HL-60/S4 treated with retinoic acid at 250 ng/mL for 4 days and 3 days (cell line): ENCODE results near the gene PTGER2.

Experiments used
- in situ Hi-C: fragments of 300-500 bp; cut with MboI; formaldehyde crosslinking; loops from 2 replicates; pipeline ENCODE4 v1.7.0; 2022; ENCODE audit warnings: low sequenced_read_pairs

PTGER2 gene, protein sequence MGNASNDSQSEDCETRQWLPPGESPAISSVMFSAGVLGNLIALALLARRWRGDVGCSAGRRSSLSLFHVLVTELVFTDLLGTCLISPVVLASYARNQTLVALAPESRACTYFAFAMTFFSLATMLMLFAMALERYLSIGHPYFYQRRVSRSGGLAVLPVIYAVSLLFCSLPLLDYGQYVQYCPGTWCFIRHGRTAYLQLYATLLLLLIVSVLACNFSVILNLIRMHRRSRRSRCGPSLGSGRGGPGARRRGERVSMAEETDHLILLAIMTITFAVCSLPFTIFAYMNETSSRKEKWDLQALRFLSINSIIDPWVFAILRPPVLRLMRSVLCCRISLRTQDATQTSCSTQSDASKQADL

DNA sequence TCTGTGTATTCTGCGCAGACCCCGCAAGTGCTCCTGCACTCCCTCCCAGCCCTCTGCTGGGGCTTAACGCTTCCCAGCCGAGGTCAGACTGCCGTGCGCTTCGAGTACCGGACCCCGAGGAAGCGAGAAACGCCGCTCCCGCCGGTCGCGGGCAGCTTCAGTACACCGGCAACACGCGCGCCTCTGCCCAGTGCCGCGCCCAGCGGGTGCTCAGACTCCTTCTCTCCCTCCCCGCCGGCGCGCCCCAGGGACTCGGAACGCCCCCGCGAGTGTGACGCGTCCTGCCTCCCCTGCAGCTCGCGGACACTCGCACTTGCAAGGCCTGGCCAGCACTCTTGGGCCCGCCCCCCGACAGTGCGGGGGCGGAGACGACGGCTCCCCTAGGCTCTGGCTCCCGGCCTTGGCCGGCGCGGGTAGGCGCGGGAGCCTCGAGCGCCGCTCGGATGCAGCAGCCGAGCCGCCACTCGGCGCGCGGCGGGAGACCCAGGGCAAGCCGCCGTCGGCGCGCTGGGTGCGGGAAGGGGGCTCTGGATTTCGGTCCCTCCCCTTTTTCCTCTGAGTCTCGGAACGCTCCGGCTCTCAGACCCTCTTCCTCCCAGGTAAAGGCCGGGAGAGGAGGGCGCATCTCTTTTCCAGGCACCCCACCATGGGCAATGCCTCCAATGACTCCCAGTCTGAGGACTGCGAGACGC is at the start of gene PTGER2:
PTGER2 (plus strand) TSS at position 410 of the 692 bp plus-strand sequence; CDS start at position 647, 237 bp downstream.
- in situ Hi-C loops: no loop called here

DNA sequence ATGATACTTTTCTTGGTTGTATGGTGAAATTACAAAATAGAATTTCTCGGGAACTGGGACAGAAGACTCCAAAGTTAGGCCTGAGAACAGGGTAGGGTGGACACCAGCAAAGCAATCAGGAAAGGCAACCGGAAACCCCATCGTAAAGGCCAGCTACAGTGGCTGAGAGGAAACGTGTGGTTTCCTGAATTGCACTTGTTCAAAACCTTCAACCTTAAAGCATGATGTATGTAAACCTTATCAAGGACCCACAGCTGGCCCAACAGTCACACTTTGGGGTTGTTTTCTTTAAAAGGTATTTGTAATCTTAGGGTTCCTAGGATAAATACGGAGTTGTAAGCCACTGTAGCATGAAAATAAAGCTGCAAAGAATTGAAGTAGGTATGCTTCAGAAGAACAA is 48.9 kb upstream of the PTGER2 start:
- in situ Hi-C loops: no loop called here

DNA sequence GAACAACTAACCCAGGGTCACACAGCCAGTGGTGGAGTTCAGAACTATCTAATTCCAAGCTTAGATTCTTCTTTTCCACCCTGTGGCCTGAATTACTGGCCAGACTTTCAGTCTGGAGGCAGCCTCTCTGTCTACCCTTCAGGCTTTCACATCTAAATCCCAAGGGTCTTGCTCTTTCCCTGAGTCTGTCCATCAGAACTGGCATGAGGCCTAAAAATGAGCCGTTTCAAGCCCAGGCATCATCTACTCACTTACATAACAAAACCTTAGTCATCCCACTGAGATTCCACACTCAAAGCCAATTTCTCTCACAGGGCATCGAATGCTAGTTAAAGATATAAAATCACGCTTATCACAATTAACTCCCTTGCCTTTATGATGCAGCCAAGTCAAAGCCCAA is 47.9 kb upstream of the PTGER2 start:
- in situ Hi-C loops: no loop called here

DNA sequence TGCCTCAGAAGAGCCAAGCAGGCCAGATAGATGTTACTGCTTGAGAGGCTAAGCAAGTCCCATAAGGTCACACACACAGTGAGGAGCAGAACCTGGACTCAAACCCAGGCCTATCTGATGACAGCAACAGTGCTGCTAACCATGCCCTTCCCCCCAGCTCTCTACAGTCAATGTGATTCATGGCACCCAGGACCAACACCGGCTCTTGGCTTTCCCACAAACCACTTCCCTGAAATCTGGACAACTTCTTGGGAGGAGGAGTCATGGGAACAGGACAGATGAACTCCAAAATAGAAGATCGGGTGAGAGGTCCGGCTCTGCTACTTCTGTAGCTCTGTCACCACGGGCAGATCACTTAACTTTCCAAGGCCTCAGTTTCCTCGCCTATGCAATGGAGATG is 47.3 kb upstream of the PTGER2 start:
- in situ Hi-C loops: no loop called here

DNA sequence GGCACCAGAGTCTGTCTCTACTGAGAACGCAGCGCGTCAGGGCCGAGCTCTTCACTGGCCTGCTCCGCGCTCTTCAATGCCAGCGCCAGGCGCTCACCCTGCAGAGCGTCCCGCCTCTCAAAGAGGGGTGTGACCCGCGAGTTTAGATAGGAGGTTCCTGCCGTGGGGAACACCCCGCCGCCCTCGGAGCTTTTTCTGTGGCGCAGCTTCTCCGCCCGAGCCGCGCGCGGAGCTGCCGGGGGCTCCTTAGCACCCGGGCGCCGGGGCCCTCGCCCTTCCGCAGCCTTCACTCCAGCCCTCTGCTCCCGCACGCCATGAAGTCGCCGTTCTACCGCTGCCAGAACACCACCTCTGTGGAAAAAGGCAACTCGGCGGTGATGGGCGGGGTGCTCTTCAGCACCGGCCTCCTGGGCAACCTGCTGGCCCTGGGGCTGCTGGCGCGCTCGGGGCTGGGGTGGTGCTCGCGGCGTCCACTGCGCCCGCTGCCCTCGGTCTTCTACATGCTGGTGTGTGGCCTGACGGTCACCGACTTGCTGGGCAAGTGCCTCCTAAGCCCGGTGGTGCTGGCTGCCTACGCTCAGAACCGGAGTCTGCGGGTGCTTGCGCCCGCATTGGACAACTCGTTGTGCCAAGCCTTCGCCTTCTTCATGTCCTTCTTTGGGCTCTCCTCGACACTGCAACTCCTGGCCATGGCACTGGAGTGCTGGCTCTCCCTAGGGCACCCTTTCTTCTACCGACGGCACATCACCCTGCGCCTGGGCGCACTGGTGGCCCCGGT is 46.4 kb upstream of the PTGER2 start, which contains the start of gene PTGDR:
PTGDR (plus strand) TSS at position 198 of the 778 bp plus-strand sequence; CDS start at position 315, 117 bp downstream.
- in situ Hi-C loops: no loop called here

DNA sequence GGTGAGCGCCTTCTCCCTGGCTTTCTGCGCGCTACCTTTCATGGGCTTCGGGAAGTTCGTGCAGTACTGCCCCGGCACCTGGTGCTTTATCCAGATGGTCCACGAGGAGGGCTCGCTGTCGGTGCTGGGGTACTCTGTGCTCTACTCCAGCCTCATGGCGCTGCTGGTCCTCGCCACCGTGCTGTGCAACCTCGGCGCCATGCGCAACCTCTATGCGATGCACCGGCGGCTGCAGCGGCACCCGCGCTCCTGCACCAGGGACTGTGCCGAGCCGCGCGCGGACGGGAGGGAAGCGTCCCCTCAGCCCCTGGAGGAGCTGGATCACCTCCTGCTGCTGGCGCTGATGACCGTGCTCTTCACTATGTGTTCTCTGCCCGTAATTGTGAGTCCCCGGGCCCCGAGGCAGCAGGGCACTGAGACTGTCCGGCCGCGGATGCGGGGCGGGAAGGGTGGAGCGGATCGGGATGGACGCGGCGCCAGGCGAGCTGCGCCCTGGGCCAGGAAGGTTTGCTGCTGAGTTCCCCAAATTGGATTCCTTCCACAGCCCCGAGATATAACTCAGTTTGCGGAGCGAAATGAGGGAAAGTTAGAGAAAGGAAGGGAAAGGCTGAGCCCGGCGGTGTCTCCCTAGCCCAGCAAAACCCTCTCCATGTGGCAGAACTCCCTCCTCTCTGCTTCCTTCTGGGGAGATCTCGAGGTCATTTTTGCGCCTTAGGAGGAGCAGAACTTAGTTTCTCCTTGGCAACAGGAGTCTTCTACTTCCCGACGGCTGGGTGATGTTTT is 45.6 kb upstream of the PTGER2 start:
- in situ Hi-C loops: no loop called here

DNA sequence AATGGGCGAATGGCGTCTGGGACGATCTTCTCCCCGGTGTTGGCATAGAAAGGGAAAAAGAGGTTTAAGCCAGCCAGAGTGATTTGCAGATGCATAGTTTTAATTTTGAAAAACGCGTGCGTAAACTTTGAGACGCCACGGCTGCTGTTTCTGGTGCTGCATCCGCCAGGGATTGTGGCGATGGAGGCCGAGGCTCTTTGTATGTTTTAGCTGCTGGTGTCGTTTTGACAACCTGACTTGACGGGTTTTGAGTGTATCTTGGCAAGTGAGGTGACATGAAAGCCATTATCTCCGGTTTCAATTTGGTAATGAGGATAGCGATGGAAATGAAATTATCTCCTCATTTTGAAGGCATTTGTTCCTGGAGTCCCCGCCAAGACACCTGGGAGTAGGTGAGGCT is 45.0 kb upstream of the PTGER2 start:
- in situ Hi-C loops: no loop called here

DNA sequence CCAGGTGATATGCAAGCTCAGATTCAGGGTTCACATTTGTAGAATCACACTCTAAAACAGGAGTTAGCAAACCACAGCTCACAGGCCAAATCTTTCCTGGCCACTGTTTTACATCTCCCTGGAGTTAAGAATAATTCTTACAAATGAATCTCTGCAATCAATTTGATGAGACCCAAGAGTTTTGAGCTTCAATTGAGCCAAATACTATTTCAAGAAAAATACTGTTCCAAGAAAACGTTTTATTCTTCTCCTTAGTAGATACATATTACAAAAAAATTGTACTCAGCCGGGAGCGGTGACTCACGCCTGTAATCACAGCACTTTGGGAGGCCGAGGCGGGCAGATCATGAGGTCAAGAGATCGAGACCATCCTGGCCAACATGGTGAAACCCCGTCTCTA is 44.1 kb upstream of the PTGER2 start:
- in situ Hi-C loops: no loop called here

DNA sequence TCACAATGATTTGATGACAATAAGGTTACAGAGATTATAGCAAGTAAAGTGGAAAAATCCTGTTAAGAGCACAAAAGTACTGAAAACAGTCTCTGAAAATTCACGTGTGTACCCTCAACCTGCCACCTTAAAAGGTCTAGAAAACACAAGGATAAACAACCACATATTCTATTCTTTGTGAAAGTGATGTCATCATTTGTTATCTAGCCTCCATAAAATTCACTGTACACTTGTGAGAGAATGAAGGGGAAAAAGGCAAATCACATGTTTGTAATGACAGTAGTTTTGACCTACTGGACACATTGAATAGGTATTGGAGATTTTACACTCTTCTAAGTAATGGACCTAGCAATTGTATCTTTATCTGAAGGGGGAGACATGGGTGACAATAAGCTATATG is 42.6 kb upstream of the PTGER2 start:
- in situ Hi-C loops: no loop called here

DNA sequence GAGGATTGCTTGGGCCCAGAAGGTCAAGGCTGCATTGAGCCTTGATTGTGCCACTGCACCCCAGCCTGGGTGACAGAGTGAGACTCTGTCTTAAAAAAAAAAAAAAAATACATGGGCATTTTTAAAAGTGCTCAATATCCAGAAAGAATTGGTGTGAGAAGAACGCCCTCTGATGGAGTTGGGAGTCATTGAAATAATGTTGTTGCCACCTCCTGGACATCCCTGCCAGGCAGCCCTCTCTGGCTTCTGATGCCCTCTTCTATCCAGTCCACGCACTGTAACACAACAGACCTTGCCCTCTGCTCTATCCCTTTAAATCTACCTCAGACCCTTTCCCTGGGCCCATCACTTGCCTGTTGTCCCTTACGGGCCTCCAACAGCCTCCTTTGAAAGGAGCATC is 41.7 kb upstream of the PTGER2 start:
- in situ Hi-C loops: no loop called here

DNA sequence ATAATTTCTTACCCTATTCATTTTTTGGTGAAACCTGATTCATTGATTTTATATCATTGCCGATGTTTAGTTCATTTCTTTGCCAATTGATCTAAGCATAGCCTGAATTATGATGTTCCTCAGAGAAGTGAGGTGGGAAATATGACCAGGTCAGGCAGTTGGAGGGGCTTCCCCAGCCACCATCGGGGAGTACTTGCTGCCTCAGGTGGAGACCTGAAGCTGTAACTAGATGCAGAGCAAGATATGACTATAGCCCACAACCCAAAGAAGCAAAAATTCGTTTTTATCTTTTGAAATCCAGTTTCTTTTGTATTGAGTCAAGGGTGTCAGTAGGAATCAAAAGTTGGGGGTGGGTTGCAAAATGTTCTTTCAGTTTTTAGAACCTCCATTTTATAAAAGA is 38.7 kb upstream of the PTGER2 start:
- in situ Hi-C loops: no loop called here

DNA sequence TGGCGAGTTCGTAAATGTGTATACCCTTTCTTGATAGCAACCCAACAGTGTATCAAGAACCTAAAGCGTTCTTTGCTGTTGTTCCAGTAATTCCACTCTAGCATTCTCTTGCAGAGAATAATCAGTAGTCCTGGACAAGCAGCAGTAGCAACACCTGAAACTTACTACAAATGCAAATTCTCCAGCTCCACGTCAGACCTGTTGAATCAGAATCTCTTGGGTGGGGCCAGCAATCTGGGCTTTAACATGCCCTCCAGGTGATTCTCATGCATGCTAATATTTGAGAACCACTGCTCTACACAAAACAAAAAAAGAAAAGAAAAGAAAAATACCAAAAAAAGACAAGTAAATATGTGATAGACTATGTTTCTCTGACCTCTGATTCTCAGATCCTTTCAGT is 36.6 kb upstream of the PTGER2 start:
- in situ Hi-C loops: no loop called here

DNA sequence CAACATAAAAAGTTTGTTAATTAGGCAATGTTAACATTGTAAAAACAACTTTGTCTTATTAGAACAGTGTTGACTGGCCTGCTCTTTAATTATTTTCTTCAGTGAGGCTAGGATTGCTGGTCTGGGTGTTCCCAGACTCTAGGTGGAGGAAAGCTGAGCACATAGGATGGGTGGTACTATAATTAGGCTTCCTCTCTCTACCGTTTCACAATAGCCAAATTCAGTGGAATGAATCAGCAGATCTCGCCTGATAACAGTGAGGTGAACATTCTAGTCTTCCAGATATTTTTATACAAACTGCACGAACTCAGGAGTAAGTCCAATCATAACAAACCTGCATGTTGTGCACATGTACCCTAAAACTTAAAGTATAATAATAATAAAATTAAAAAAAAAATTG is 34.7 kb upstream of the PTGER2 start:
- in situ Hi-C loops: no loop called here

DNA sequence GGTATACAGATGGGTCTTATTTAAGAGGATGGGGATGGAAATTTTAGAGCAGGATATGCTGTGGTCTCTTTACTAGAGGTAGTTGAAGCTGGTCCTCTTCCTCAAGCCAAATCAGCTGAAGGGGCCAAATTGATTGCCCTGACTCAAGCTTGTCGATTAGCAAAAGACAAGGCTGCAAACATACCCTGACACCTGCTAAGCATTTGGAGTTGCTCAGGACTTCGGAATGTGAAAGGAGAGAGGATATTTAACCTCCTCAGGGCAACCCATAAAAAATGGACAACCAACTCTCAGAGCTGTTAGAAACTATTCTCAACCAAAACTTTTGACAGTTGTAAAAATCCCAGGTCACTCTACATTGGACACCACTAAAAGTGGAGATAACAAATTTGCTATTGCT is 31.0 kb upstream of the PTGER2 start:
- in situ Hi-C loops: no loop called here

DNA sequence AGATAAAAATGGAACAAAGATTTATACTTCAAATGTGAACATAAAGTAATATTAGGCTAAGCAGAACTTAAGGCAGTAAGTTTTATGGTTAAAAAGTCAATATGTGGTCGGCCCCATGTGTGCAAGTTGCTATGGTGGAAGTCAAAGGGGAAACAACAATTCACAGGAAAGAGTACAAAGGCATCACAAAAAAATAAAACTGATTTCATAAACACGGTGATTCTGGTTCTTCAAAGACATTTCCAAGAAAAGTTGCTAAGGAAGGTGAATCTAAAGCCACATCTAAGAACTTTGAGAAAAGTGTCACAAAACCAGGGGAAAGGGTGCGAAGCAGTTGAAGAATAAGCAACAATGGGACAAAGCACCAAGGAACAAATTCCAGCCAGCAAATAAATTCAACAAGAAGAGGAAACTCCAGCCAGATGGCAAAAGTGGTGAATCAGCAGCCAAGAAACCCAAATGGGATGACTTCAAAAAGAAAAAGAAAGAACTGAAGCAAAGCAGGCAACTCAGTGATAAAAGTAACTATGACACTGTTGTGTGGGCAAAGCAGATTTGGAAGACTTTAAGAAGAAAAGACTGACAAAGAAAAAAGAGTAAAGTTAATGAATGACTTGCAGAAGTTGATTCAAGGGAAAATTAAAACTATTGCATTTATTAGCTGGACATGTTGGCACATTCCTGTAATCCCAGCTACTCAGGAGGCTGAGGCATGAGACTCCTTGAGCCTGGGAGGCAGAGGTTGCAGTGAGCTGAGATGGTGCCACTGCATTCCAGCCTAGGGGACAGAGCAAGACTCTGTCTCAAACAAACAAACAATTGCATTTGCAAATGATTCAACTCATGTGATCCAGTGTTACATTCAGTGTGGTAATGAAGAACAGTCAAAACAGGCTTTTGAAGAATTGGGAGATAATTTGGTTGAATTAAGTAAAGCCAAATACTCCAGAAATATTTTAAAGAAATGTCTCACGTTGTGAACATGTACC is 27.2 kb upstream of the PTGER2 start:
- in situ Hi-C loops: no loop called here

DNA sequence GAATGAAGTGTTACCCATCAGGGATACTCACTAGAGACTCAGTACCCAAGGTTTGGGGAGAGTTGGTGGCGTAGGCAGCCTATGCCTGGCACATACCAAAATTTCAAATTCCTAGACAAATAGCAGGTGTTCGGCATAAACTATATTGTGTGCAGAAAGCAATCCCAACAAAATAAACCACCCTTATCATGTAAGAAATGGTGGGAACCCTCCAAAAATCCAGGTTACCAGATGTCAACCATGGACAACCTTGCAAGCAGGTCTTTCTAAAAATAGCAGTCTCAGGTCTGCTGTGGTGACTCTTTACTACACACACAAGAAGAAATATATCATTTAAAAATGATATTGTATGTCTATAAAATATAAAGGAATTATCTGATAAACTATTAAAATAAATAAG is 17.7 kb upstream of the PTGER2 start:
- in situ Hi-C loops: no loop called here

DNA sequence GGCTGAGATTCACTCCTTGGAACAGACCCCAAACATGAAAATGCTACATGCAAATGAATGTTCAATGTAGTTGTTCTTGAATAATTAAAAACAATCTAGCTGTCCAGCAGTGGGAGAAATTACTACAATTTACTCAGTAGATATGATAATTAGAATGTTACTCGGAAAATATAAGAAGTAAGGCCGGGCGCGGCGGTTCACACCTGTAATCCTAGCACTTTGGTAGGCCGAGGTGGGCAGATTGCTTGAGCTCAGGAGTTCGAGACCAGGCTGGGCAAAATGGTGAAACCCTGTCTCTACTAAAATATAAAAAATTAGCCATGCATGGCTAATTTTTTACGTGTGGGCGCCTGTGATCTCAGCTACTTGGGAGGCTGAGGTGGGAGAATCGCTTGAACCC is 15.3 kb upstream of the PTGER2 start:
- in situ Hi-C loops: no loop called here

DNA sequence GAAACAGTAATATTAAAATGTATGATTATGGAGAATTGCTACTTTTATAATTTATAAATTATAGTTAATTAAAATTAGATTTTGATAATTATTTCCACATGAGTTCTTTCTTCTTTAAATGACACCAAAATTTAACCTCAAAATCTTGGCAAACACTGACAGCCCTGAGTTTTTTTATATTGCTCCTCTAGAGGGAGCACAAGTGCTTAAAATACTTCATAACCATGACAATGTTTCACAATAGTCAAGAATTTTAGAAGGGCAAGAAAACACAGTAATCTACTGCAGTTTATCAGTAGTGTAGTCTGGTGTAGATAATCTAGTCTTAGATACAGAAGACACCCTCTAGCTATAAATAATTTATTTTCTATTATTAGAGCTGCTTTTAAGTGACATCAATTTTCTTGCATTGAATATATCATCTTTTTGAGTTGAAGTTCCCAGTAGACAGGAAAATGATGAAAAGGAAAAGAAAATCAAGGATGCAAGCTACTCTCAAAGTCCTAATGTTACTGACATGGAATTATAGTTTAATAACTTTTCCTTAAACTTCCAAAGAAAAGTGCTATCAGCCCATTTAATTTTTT is 14.3 kb upstream of the PTGER2 start:
- in situ Hi-C loops: no loop called here

DNA sequence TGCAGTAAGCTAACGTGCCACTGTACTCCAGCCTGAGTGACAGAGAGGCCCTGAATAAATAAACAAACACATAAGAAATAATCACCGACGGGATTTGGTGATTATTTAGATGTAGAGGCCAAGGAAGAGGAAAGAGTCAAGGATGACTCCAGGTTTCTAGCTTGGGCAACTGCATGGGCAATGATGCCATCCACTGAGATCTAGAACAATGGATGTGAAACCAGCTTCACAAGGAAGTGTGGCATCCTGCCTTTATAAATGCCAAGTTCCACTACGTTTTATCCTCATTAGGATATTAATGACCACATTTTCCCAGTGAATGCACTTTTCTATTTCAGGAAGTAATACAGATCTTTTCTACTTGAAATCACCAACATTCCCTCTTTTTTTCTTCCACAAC is 10.9 kb upstream of the PTGER2 start:
- in situ Hi-C loops: no loop called here
